Right lobe of liver (tissue), 6 donors: ENCODE results near the gene OR6B1. TPM values are rescaled to one million over a fixed set of nuclear protein-coding genes. Genes with fewer than 3 reads are reported as not detected.
A peak's percentile ranks its signal among the peaks of the same experiment; 100 is the strongest.

Experiments
- ATAC-seq, 4 donors: fragments of 200-7000 bp; cut with Tn5 transposase; one replicate each; pipeline ENCODE4 v1.9.1; 2020; ENCODE audit warnings: mild to moderate bottlenecking in 4 of 4, moderate library complexity in 4 of 4
- DNase-seq, 3 donors: peaks; one replicate each; pipeline ENCODE4 v3.0.0-alpha.2; 2020
- H3K27ac ChIP-seq, 3 donors: fragments of 200-600 bp; one replicate each; pipeline ENCODE4 v1.8.0; 2022
- H3K27me3 ChIP-seq, 2 donors: fragments of 200-600 bp; one replicate each; pipeline ENCODE4 v1.8.0; 2022
- H3K36me3 ChIP-seq, 4 donors: fragments of 200-600 bp; sonication (generic) in 1 of 4; one replicate each; pipeline versions ENCODE4 v1.5.1 to v1.8.0; 2017 to 2022; ENCODE audit warnings: control low read depth in 1 of 4
- H3K4me1 ChIP-seq, 4 donors: fragments of 200-600 bp; sonication (generic) in 1 of 4; one replicate each; pipeline versions ENCODE4 v1.5.1 to v1.8.0; 2017 to 2022; ENCODE audit warnings: control low read depth in 1 of 4
- H3K4me3 ChIP-seq, 3 donors: fragments of 200-600 bp; one replicate each; pipeline ENCODE4 v1.8.0; 2022
- H3K9me3 ChIP-seq, 4 donors: fragments of 200-600 bp; sonication (generic) in 1 of 4; one replicate each; pipeline versions ENCODE4 v1.5.1 to v1.8.0; 2017 to 2022; ENCODE audit warnings: control low read depth in 1 of 4
- POLR2A ChIP-seq: fragments of 450-650 bp; IDR thresholded peaks from one replicate; pipeline ENCODE4 v1.6.1; 2017; ENCODE audit warnings: antibody characterized with exemption, mild to moderate bottlenecking
- WGBS: methylation state at CpG from one replicate; pipeline ENCODE4 v1.1.6; 2018; ENCODE audit warnings: low coverage, low lambda C conversion rate; ENCODE audit not compliant: insufficient coverage; ENCODE audit errors: missing lambda C conversion rate; 5-methylcytosine and 5-hydroxymethylcytosine counted together
- intact Hi-C, 2 donors: fragments of 100-400 bp; cut with DNase I; formaldehyde crosslinking; loops; one replicate each; pipeline versions ENCODE4 v1.11.2 to v1.14.1; 2022
- total RNA-seq, 6 experiments: library from RNA; depleted of rRNA in 2 of 6; stranded (reverse); fragments of >200 nt in 2 of 6; fragmentation: NEBNext Ultra II Directional in 3 of 6; extraction: Animal tissue kit (Norgen Biotek cat#: 25700) in 3 of 6; gene quantifications; one replicate each; pipeline versions ENCODE4 v1.1.0 to v1.2.4, GENCODE V29; 2016 to 2023
- TF ChIP-seq, protein P1 (sequence below), 4 donors: fragments of 200-600 bp in 3 of 4; fragments of 450-650 bp in 1 of 4; IDR thresholded peaks; one replicate each; pipeline versions ENCODE4 v1.5.1 to v1.8.0; 2016 to 2022; ENCODE audit warnings: antibody characterized with exemption in 4 of 4, mild to moderate bottlenecking in 2 of 4
- donor health status: DM: no; HTN: yes; CAD: no.
- donor health status: DM: no; HTN: no; CAD: no.
- donor health status: DM: no; HTN: no; CAD: no.
- donor health status: DM: no; HTN: yes; CAD: no.
- donor health status: DM: no; HTN: yes; CAD: no.

Gene OR6B1
- total RNA-seq, 6 experiments from 2014 or later: not detected

DNA sequence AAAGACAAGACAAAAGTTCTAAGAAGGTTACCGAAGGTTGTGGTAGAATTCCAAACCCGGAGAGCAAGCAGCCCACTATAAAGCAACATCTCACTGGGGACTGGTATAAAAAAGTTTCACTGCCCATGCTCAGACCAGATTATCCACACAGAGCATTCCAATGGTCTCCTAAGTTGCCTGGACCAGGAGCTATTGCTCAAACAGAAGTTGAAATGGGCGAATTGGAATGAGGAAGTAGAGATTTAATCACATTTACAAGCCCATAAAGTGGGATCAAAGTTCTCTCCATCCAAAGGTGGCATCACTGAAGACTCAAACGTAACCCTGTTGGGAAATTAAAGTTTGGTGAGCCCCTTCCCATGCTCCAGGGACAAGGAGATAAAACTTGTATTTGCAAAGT is 25.7 kb upstream of the OR6B1 start:
- Histone ChIP-seq H3K36me3 (no peaks in the 10 kb centered on the region), H3K27me3 (no peaks in the 10 kb centered on the region), H3K4me1 (no peaks in the 10 kb centered on the region), H3K27ac (no peak overlapping the region), H3K9me3 (no peaks in the 10 kb centered on the region), H3K4me3 (no peak overlapping the region)
- WGBS: 55% methylated on average over 4 of the region's 4 CpGs
- TF ChIP-seq, protein P1, sequence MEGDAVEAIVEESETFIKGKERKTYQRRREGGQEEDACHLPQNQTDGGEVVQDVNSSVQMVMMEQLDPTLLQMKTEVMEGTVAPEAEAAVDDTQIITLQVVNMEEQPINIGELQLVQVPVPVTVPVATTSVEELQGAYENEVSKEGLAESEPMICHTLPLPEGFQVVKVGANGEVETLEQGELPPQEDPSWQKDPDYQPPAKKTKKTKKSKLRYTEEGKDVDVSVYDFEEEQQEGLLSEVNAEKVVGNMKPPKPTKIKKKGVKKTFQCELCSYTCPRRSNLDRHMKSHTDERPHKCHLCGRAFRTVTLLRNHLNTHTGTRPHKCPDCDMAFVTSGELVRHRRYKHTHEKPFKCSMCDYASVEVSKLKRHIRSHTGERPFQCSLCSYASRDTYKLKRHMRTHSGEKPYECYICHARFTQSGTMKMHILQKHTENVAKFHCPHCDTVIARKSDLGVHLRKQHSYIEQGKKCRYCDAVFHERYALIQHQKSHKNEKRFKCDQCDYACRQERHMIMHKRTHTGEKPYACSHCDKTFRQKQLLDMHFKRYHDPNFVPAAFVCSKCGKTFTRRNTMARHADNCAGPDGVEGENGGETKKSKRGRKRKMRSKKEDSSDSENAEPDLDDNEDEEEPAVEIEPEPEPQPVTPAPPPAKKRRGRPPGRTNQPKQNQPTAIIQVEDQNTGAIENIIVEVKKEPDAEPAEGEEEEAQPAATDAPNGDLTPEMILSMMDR (IDR thresholded peaks at IDR 0.05): no peak
- no peak for TF ChIP-seq POLR2A
- intact Hi-C loops: no loop called here
- ATAC-seq: peak in 1 of 4 donors; percentile 70
- DNase-seq: no peak

DNA sequence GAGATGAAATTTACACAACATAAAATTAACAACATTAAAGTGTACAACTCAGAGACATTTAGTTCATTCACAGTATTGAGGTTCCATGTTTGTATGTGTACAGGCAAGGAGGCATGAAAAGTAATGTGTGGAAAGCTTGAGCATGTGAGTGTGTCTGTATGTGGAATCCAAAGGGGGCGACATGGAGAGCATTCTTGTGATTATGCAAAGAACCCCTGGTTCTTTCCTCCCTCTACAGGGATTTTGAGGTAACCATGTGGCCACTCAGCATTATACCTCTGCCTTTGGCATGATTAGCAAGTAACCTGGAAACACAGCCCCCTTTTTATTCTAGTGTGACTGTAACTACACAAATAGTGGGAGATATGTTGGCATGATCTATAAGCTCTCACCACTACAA is 24.5 kb upstream of the OR6B1 start:
- no peak for ATAC-seq
- H3K4me3 ChIP-seq: no peak overlapping the region
- TF ChIP-seq, protein P1 (IDR thresholded peaks at IDR 0.05): no peak
- no peak for TF ChIP-seq POLR2A
- WGBS: no CpG with 5 or more reads among the region's 1 CpG
- H3K4me1 ChIP-seq: no peaks in the 10 kb centered on the region
- H3K27me3 ChIP-seq: no peaks in the 10 kb centered on the region
- no peak for DNase-seq
- no peak overlapping the region for H3K27ac ChIP-seq
- no peaks in the 10 kb centered on the region for H3K9me3 ChIP-seq
- H3K36me3 ChIP-seq: no peaks in the 10 kb centered on the region
- intact Hi-C loops: no loop called here

DNA sequence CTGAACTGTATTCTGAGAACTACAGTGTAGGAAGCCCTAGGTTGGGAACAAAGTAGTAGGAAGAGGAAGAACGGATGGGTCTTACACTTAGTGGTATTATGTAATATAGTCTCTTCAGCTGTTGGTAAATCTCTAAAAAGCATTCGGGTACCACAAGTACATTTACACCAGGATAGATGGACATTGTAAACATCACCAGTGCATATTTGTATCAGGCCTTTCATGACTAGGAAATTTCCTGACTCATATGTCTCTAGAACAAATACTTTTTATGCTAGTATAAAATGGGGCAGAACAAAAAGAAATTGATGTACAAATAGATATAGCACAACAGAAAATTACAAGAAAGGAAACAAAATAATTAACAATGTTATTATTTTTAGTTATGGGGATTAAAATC is 21.5 kb upstream of the OR6B1 start:
- Histone ChIP-seq H3K9me3 (no peaks in the 10 kb centered on the region), H3K4me3 (no peak overlapping the region), H3K27me3 (no peaks in the 10 kb centered on the region), H3K4me1 (no peaks in the 10 kb centered on the region), H3K36me3 (no peaks in the 10 kb centered on the region), H3K27ac (no peak overlapping the region)
- TF ChIP-seq POLR2A: no peak
- TF ChIP-seq, protein P1 (IDR thresholded peaks at IDR 0.05): no peak
- DNase-seq (no peak), ATAC-seq (no peak)
- whole genome bisulfite sequencing: 55% methylated on average over 2 of the region's 2 CpGs
- intact Hi-C loops: no loop called here

GRCh38 chr7:143979359-143979758 is 20.8 kb upstream of the OR6B1 start:
- no peak for ATAC-seq
- intact Hi-C loops: no loop called here
- Histone ChIP-seq H3K27ac (no peak overlapping the region), H3K36me3 (no peaks in the 10 kb centered on the region), H3K9me3 (no peaks in the 10 kb centered on the region), H3K4me1 (no peaks in the 10 kb centered on the region), H3K27me3 (no peaks in the 10 kb centered on the region), H3K4me3 (no peak overlapping the region)
- no peak for TF ChIP-seq POLR2A
- TF ChIP-seq, protein P1 (IDR thresholded peaks at IDR 0.05): no peak
- 58% methylated on average over 1 of the region's 1 CpG for WGBS
- DNase-seq: no peak

DNA sequence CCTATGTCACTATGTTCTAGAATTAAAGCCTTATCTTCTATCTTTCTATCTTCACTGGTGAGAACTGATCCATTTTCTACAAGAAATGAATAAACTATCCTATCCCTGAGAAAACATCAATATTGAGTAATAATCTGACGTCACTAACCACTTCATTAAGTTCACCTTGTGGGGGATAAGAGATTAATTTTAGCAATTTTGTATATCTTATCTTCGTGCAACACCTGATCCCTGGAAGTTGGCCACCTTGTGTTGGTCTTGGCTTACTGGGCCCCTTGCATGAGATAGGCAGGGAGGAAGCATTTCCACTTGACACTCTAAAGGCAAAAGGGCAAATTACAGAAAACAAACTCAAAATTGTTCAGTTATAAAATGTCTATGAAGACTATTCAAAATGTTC is 20.1 kb upstream of the OR6B1 start:
- Histone ChIP-seq H3K4me3 (no peak overlapping the region), H3K4me1 (no peaks in the 10 kb centered on the region), H3K36me3 (no peaks in the 10 kb centered on the region), H3K27ac (no peak overlapping the region), H3K27me3 (no peaks in the 10 kb centered on the region), H3K9me3 (no peaks in the 10 kb centered on the region)
- no peak for TF ChIP-seq POLR2A
- TF ChIP-seq, protein P1 (IDR thresholded peaks at IDR 0.05): no peak
- intact Hi-C loops: no loop called here
- WGBS: 33% methylated on average over 2 of the region's 2 CpGs
- DNase-seq (no peak), ATAC-seq (no peak)
